Fibroblast of lung (primary cell): ENCODE results near the gene JMJD6.

Experiments
- CTCF ChIP-seq, 2 donors: IDR thresholded peaks in 1 of 2; conservative IDR thresholded peaks in 1 of 2; 1 replicate in 1 of 2; 2 replicates in 1 of 2; pipeline ENCODE4 v1.5.1; 2011 to 2012; ENCODE audit warnings: low read length in 2 of 2, control low read depth in 1 of 2, inconsistent platforms in 1 of 2, low read depth in 1 of 2, mild to moderate bottlenecking in 1 of 2
- EZH2 ChIP-seq: IDR thresholded peaks from 2 replicates; pipeline ENCODE4 v1.5.1; 2012; ENCODE audit warnings: low read length, control low read depth, mild to moderate bottlenecking; ENCODE audit errors: missing control alignments

- no peak for TF ChIP-seq CTCF (conservative IDR thresholded peaks at IDR 0.05 in 1 of 2, IDR thresholded peaks at IDR 0.05 in 1 of 2; ENCODE audit: low read depth in 1 of 2, low read length in 2 of 2)
- TF ChIP-seq EZH2 = no peak
Measured at GRCh38 chr17:76671912-76672262, 54.5 kb downstream of the JMJD6 start.
